Panc1 (cell line): ENCODE measurements around the gene MAP3K1. TPM values are rescaled to one million over a fixed set of nuclear protein-coding genes. Genes with fewer than 3 reads are reported as not detected.

Experiments used
- ATAC-seq: fragments of 200-7000 bp; cut with Tn5 transposase; 2 replicates; pipeline ENCODE4 v1.9.1; 2020; ENCODE audit warnings: mild to moderate bottlenecking, moderate library complexity
- BruUV-seq: library from RNA; stranded (reverse); fragments of 400-500 nt; replicated peaks from 2 replicates; lab custom pipeline; 2021; lab: Mats Ljungman, UMichigan
- CTCF ChIA-PET: fragments of 300-600 bp; sonication (Branson Sonifier 250); formaldehyde crosslinking; loops from one replicate; lab custom pipeline; 2022; ENCODE audit warnings: antibody characterized with exemption; lab: Charles Lee
- POLR2A ChIA-PET: fragments of 300-600 bp; sonication (Branson Sonifier 250); formaldehyde crosslinking; loops from one replicate; lab custom pipeline; 2022; ENCODE audit warnings: antibody characterized with exemption; lab: Charles Lee
- DNase-seq: peaks from one replicate; pipeline ENCODE4 v3.0.0-alpha.2; 2010; ENCODE audit warnings: low read depth, low spot score
- H3K27ac ChIP-seq: 2 replicates; pipeline ENCODE4 v1.5.1; 2011; ENCODE audit warnings: mild to moderate bottlenecking, low read length, inconsistent platforms
- H3K27me3 ChIP-seq: fragments of 200-500 bp; sonication (Bioruptor generic); 2 replicates; pipeline ENCODE4 v1.6.0; 2014; ENCODE audit warnings: low read length, inconsistent platforms; ENCODE audit not compliant: control insufficient read depth, insufficient read depth
- H3K36me3 ChIP-seq: fragments of 200-500 bp; sonication (Bioruptor generic); 2 replicates; pipeline ENCODE4 v1.5.1; 2014; ENCODE audit warnings: inconsistent platforms, mild to moderate bottlenecking, low read length, moderate library complexity; ENCODE audit not compliant: control insufficient read depth, insufficient read depth
- H3K4me1 ChIP-seq: 2 replicates; pipeline ENCODE4 v1.5.1; 2011; ENCODE audit warnings: inconsistent platforms, mild to moderate bottlenecking, low read length, moderate library complexity; ENCODE audit not compliant: control insufficient read depth, insufficient read depth
- H3K4me3 ChIP-seq, 2 experiments: 2 replicates each; pipeline ENCODE4 v1.5.1; 2011 to 2012; ENCODE audit warnings: low read depth in 2 of 2, low read length in 2 of 2, mild to moderate bottlenecking in 2 of 2, inconsistent platforms in 1 of 2, moderate library complexity in 1 of 2
- H3K9me3 ChIP-seq: fragments of 200-500 bp; sonication (Bioruptor generic); 2 replicates; pipeline ENCODE4 v1.5.1; 2014; ENCODE audit warnings: low read depth, mild to moderate bottlenecking, inconsistent platforms, low read length, moderate library complexity; ENCODE audit not compliant: control insufficient read depth, insufficient read depth
- POLR2AphosphoS5 ChIP-seq: IDR thresholded peaks from 2 replicates; pipeline ENCODE4 v1.6.1; 2012; ENCODE audit warnings: mild to moderate bottlenecking, low read depth, low read length, moderate library complexity
- SIN3A ChIP-seq: IDR thresholded peaks from 2 replicates; pipeline ENCODE4 v1.6.1; 2012; ENCODE audit warnings: low read depth, mild to moderate bottlenecking, low read length, moderate library complexity, borderline replicate concordance; ENCODE audit not compliant: insufficient read depth
- TCF7L2 ChIP-seq: IDR thresholded peaks from 2 replicates; pipeline ENCODE4 v1.6.1; 2011; ENCODE audit warnings: mild to moderate bottlenecking, low read depth, low read length, inconsistent platforms
- in situ Hi-C: cut with HindIII; loops from 2 replicates; pipeline ENCODE4 v1.10.0; 2016; ENCODE audit warnings: low sequenced_read_pairs, low pct_unique_long_range_greater_than_20kb
- intact Hi-C: fragments of 100-400 bp; cut with micrococcal nuclease; formaldehyde crosslinking; loops from one replicate; pipeline ENCODE4 v1.10.0; 2022; ENCODE audit not compliant: unreplicated experiment
- total RNA-seq: library from RNA; stranded (reverse); gene quantifications from one replicate; pipeline ENCODE4 v1.2.1, GENCODE V29; 2021; ENCODE audit not compliant: unreplicated experiment
- TF ChIP-seq, protein P1 (sequence below): fragments of 450-650 bp; IDR thresholded peaks from 2 replicates; pipeline ENCODE4 v1.5.1; 2017; ENCODE audit warnings: mild to moderate bottlenecking
- TF ChIP-seq, protein P2 (sequence below), 2 experiments: IDR thresholded peaks; 2 replicates each; pipeline ENCODE4 v1.6.1; 2011 to 2012; ENCODE audit warnings: low read depth in 2 of 2, control low read depth in 1 of 2, low read length in 1 of 2, mild to moderate bottlenecking in 1 of 2, moderate library complexity in 1 of 2; ENCODE audit not compliant: insufficient read depth in 1 of 2

The MAP3K1 gene
- total RNA-seq, 1 experiment from 2014 or later, result 6.2 TPM

DNA sequence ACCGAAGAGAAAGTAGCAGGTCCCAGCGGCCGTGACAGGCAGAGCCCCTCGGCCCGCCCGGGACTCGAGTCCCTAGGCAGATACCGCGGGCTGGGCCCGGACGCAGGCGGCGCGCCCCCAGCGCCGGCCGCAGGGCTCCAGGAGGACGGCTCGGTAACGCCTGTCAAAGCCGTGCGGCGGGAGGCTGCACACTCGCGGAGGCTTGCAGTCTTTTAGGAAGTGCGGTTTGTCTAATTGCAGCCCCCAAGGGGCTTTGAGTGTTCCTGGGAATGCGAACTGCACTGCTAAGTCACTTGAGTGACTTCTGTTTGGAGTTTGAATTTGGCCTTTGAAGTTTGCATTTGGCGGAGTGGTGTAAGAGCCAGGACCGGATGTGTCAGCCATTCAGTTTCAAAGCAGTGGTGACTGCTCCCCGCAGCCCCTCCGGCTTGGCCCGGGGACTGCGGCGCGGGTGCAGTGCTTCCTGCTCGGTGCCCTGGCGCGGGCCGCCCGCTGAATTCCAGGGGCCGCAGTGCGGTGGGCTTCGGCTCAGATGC is 1.3 kb downstream of the MAP3K1 start:
- peak overlapping the region; percentile 76 to 81 for H3K4me3 ChIP-seq
- H3K4me1 ChIP-seq, result peaks cover 9% of the 10 kb centered on the region; the same call in 1 of the 2 replicates
- TF ChIP-seq, protein P1, sequence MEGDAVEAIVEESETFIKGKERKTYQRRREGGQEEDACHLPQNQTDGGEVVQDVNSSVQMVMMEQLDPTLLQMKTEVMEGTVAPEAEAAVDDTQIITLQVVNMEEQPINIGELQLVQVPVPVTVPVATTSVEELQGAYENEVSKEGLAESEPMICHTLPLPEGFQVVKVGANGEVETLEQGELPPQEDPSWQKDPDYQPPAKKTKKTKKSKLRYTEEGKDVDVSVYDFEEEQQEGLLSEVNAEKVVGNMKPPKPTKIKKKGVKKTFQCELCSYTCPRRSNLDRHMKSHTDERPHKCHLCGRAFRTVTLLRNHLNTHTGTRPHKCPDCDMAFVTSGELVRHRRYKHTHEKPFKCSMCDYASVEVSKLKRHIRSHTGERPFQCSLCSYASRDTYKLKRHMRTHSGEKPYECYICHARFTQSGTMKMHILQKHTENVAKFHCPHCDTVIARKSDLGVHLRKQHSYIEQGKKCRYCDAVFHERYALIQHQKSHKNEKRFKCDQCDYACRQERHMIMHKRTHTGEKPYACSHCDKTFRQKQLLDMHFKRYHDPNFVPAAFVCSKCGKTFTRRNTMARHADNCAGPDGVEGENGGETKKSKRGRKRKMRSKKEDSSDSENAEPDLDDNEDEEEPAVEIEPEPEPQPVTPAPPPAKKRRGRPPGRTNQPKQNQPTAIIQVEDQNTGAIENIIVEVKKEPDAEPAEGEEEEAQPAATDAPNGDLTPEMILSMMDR, result no peak
- TF ChIP-seq TCF7L2, result peak; percentile 95
- 0 out of 2 replicates have a peak, but pooled peaks have one; percentile 66 for TF ChIP-seq SIN3A
- DNase-seq (no peak), ATAC-seq (peak; percentile 63)
- BruUV-seq, result no TSS peak
- in situ Hi-C loops (no loop called here), intact Hi-C loops (loop anchor here (10.0 kb wide), 1 partner anchor 332 kb away; no protein-coding TSS in a partner anchor)
- no peaks in the 10 kb centered on the region for H3K9me3 ChIP-seq
- H3K36me3 ChIP-seq, result no peaks in the 10 kb centered on the region
- CTCF ChIA-PET, result no interaction called here
- no peaks in the 10 kb centered on the region; the same call in 1 of the 2 replicates for H3K27me3 ChIP-seq
- H3K27ac ChIP-seq, result peak overlapping the region; percentile 75
- POLR2A ChIA-PET, result no interaction called here

DNA sequence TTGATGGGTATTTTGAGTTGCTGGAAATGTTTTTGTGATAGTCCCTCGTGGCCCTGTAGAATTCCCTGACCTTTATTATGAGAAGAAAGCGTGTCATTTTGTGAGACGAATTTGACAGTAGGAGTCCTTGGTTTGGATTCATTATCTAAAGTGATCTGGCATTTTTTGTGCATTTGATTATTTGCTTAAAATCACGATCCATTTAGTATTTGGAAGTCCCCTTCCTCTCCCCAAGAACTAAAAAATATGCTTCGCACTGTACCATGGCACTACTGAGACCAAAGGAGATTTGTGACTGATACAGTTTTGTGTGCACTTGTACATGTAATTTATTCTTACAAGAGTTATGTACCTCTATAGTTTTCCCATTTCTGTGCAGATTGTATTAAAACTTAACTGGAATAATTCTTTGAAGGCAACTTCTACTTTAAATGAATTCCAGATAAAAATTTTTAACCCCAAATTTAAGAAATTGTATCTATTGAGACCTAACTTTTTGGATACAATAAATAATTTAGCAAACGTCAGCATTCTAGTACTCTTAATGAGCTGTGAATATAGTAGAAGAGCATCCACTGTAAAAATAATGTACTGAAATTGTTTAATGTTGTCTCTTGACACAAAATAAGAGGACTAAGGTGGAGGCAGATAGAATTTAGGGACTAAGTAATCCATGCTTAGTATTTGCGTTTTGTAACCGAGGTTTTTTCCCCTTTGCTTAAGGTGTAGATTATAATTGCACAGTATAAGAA is 2.1 kb downstream of the MAP3K1 start:
- POLR2A ChIA-PET, result no interaction called here
- Histone ChIP-seq H3K27ac (peak overlapping the region; percentile 75), H3K36me3 (no peaks in the 10 kb centered on the region), H3K4me3 (peak overlapping the region; percentile 76 to 81), H3K27me3 (no peaks in the 10 kb centered on the region; the same call in 1 of the 2 replicates), H3K4me1 (peaks cover 9% of the 10 kb centered on the region; the same call in 1 of the 2 replicates), H3K9me3 (no peaks in the 10 kb centered on the region)
- TSS peak; percentile 59 for BruUV-seq
- CTCF ChIA-PET, result no interaction called here
- DNase-seq, result no peak
- no peak for ATAC-seq
- in situ Hi-C loops (no loop called here), intact Hi-C loops (loop anchor here (10.0 kb wide), 1 partner anchor 333 kb away; no protein-coding TSS in a partner anchor)
- TF ChIP-seq SIN3A (no peak), POLR2AphosphoS5 (no peak), TCF7L2 (no peak)
- TF ChIP-seq, protein P2, sequence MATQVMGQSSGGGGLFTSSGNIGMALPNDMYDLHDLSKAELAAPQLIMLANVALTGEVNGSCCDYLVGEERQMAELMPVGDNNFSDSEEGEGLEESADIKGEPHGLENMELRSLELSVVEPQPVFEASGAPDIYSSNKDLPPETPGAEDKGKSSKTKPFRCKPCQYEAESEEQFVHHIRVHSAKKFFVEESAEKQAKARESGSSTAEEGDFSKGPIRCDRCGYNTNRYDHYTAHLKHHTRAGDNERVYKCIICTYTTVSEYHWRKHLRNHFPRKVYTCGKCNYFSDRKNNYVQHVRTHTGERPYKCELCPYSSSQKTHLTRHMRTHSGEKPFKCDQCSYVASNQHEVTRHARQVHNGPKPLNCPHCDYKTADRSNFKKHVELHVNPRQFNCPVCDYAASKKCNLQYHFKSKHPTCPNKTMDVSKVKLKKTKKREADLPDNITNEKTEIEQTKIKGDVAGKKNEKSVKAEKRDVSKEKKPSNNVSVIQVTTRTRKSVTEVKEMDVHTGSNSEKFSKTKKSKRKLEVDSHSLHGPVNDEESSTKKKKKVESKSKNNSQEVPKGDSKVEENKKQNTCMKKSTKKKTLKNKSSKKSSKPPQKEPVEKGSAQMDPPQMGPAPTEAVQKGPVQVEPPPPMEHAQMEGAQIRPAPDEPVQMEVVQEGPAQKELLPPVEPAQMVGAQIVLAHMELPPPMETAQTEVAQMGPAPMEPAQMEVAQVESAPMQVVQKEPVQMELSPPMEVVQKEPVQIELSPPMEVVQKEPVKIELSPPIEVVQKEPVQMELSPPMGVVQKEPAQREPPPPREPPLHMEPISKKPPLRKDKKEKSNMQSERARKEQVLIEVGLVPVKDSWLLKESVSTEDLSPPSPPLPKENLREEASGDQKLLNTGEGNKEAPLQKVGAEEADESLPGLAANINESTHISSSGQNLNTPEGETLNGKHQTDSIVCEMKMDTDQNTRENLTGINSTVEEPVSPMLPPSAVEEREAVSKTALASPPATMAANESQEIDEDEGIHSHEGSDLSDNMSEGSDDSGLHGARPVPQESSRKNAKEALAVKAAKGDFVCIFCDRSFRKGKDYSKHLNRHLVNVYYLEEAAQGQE (IDR thresholded peaks at IDR 0.05; ENCODE audit: insufficient read depth in 1 of 2, low read depth in 2 of 2, low read length in 1 of 2), result no peak
- TF ChIP-seq, protein P1, result no peak
